HG03571 (cell line): Measurements from ENCODE around the gene RNF112.

ENCODE experiments used
- ATAC-seq: cut with Tn5 transposase; IDR thresholded peaks from one replicate; pipeline ENCODE4 v1.9.1; 2021; ENCODE audit not compliant: unreplicated experiment

RNF112 gene, protein sequence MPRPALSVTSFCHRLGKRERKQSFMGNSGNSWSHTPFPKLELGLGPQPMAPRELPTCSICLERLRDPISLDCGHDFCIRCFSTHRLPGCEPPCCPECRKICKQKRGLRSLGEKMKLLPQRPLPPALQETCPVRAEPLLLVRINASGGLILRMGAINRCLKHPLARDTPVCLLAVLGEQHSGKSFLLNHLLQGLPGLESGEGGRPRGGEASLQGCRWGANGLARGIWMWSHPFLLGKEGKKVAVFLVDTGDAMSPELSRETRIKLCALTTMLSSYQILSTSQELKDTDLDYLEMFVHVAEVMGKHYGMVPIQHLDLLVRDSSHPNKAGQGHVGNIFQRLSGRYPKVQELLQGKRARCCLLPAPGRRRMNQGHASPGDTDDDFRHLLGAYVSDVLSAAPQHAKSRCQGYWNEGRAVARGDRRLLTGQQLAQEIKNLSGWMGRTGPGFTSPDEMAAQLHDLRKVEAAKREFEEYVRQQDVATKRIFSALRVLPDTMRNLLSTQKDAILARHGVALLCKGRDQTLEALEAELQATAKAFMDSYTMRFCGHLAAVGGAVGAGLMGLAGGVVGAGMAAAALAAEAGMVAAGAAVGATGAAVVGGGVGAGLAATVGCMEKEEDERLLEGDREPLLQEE

DNA sequence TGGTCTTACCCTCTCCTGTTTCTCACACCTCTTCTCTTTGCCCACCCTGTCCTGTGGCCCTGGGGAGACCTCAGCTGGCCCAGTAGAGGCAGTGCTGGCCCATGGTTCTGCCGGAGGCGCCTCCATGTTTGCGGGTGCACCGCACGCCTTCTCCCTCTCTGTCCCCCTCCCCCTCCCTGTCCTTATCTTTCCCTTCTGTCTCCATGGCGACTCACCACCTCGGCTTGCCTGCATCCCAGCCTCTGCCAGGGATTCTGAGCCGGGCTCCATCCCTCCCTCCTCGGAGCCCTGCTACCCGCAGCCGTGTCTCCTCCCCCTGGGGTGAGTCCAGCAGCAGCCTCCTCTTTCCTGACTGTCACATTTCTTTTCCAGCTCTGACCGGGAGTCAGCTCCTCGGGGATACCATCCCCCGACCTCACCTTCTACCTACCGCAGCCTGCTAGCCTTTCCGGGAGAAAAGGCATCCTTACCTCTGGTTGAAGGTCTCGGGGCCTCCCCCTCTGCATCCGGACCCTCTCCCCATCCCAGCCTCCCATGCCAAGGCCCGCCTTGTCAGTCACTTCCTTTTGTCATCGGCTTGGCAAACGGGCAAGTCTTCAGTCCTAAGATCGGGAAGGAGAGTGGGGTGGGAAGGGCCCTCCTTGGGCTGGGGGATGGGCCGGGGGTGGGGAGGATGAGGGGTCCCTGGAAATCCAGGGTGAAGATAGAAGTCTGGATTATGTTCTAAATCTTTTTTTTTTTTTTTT, at the start of gene RNF112:
Gene RNF112, plus strand, starts transcription at position 358 of the 746 bp plus-strand sequence. Its CDS starts 177 bp downstream, at position 535.
- ATAC-seq, result no peak

DNA sequence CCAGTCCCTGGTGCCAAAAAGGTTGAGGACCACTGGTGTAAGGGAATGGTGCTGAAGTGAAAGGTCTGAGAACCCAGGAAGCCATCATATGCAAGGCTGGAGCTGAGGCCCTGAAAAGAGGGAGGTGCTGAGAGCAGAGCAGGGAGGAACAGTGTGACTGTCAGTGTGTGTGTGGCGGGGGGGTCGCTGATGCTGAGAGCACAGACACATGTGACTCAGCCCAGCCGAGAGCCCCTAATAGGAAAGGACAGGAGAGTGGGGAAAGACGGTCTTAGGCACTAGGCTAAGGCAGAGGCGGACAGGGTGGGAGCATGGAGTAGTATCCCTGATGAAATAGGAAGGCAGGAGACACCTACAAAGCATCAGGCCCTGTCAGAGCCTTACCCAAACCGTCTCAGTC, 49.7 kb upstream of the RNF112 start:
- no peak for ATAC-seq

DNA sequence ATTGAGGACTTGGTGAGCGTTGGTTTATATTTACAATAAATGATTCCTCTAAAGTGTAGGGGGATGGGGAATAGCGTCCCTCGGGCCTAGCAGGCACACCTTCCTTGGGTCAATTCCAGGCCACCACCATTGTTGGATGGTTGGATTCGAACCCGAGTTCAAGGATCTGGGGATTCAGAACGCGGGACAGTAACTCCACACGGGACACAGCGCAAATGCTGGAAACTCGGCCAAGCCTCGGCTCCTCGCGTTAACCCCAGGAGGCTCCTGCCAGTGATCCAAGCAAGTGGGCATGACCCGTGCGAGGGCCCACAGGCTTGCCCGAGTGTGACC, 49.1 kb upstream of the RNF112 start:
- no peak for ATAC-seq

DNA sequence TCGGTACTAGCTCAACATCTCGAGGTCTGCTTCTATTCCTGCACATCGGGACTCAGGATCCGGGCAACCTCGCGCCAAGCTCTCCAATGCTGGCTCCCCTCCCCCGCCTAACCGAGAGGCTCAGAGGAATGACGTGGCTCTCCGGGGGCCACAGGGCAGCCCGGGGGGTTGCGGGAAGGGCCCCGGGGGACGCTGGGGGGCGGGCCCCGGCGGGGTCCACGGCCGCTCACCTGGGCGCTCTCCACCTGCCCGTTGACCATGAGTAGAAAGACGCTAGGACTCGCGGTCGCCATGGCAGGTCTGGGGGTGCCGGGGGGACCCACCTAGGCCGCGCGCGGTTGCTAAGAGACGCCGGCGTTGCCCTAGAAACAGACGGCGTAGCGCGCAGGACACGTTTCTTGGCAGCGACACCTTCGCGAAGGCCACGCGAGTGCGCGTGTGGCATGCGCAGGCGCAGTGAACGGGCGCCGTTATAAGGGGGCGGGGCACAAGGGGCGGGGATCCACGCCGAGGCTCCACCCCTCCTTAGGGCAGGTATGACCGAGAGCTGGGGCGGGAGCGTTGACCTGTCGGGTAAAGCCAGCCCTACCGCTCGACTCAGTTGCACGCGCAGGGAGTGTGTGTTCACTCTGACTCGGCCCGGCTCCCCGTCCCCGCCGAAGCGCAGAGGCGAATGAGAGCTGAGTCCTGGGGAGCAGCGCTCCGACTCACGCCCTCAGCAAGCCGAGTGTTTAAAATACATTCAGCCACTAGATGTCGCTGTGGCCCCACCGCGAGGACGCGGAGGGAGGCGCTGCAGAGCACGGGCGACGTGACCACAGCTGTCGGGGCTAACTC, 48.5 kb upstream of the RNF112 start, which contains the start of gene B9D1:
Gene B9D1, minus strand, starts transcription at position 447 of the 837 bp plus-strand sequence. Its CDS starts 154 bp downstream, at position 293.
- ATAC-seq, result peak; percentile 70

- no peak for ATAC-seq
Measured at GRCh38 chr17:19363114-19363438, 48.0 kb upstream of the RNF112 start.

GRCh38 chr17:19363460-19364035, 47.5 kb upstream of the RNF112 start:
- ATAC-seq, result no peak

GRCh38 chr17:19364699-19365498, 46.1 kb upstream of the RNF112 start:
- ATAC-seq, result no peak

DNA sequence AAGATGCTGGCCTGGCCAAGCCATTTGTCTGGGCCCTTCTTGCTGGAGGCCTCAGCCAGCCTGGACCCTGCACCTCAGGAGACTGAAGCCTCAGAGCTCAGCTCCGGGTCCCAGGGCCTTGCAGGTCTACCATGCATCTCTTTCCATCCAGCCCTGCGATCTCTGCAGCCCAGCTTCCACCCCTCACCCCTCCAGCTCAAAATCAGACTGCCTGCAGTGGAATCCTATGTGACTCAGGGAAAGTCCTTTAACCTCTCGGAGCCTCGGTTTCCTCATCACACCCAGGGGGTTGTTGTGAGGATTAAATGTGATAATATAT, 45.6 kb upstream of the RNF112 start:
- ATAC-seq, result no peak

DNA sequence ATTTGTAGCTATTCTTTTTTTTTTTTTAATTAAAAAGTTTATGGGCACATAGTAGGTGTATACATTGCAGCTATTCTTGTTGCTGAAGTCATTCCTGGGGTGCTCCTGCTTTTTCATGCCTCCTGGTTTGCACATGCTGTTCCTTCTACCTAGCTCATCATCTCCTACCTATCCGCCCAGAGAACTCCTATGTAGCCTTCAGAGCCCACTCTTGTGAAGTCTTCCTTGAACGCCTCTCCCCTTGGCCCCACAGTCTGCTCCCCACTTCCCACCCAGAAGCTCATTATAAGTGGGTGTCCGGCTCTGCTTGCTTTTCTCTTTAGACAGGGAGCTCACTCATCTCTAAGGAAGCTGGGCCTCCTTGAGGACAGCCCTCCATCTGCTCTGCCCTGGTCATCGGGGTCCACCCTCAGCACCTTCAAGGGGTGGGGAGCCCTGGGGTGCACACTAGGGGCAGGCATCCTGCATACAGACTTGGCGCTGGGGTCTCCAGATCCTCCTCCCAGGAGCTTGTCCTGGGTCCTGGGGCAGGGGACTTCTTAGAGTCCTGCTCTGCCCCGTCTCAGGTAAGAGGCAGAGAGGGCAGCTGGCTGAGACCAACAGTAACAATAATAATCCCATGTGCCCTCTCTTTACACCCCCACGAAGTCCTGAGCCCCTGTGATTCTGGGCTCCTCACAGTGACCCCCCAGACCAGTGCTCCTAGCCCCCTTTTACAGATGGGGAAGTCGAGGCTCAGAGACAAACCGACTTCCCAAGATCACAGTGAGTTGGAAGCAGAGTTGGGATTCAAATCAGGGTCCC, 45.0 kb upstream of the RNF112 start:
- ATAC-seq, result no peak

DNA sequence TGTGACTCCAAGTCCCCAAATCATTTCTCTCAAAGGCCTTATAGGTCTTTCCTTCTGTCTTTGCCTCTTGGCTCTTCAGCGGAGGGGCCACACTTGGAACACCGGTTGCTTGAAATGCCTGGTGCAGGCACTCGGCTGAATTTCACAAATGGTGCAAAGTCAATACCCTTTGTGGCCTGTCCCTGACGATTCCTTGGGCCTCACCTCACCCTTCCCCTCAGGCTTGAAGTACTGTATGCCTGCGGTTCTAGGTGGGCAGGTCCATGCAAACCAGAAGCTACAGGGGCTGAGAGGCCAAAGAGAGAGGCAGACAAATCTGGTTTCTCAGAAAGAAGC, 44.4 kb upstream of the RNF112 start:
- ATAC-seq, result no peak

GRCh38 chr17:19368229-19368628, 42.8 kb upstream of the RNF112 start:
- no peak for ATAC-seq

GRCh38 chr17:19369107-19369778, 41.8 kb upstream of the RNF112 start:
- ATAC-seq, result no peak

GRCh38 chr17:19369846-19370492, 41.1 kb upstream of the RNF112 start:
- ATAC-seq, result no peak

DNA sequence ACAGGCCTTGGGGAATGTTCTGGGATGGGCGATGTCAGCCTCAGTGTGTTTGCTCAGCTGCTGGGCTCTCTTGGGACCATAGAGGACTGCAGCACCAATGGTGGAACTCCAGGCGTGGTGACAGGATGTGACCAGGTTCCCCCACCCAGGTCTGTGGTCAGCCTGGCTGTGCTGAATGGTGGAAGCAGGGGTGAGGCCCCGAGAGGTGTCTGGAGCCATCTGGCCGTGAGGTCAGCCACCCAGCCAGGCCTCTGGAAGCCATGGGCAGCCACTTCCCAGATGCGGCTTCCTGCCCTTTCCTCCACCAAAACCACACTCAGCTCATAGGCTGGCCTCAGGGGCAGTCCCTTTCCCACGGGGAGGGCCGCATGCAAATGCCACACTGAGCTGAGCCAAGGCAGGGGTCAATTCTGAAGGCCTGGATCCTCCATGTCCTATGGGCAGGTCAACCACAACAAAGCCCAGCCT, 40.5 kb upstream of the RNF112 start:
- peak; percentile 70 for ATAC-seq

DNA sequence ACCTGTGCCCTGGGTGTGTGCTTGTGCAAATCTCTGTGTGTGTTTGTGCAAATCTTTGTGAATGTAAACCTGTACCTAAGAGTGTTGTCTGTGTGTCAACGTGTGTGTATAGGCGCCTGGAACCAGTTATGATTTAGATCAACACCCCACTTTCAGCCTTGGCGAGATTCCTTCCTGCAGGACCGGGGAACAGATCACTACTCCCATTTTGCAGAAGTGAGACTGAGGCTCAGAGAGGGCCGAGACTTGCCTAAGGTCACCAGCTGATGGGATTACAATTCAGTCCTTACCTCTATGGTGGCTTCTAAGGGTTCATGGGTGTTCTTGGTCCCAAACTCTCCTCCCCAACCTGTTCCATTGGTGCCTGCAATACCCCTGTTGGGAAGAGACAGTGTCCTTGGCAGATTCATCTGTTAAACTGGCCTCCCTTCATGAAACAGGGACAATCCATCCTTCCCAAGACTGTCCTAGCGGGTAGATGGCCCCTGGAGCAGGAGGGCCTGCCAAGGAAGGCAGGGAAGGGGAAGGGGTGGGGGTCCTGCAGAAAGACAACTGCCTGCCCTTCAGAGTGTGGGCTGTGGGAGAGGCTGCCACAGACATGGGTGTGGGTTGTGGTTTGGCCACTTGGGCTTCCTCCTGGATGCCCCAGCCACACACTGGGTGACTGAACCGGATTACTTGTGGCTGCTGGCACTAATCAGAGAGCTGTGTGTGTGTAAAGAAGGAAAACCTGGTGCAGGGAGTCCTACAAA, 39.6 kb upstream of the RNF112 start:
- ATAC-seq, result no peak

GRCh38 chr17:19372011-19372370, 39.0 kb upstream of the RNF112 start:
- no peak for ATAC-seq

DNA sequence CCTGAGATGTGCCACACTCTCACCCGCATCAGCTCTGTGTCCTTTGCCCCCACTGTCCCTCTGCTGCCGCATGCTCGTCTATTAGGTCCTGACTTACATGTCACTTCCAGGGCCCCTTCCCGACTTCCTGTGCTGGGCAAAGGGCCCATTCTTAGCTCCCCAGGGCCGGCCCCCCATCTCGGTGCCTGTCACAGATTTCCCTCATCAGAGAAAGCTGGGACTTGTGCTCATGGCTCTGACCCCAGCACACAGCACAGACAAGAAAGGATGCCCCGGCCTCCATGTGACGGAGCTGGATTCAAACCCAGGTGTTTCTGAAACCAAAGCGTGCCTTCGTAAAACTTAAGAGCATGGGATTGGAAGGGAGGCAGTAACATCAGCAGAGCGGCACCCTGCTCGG, 38.6 kb upstream of the RNF112 start:
- no peak for ATAC-seq
